A673 (cell line): ENCODE data around the gene SH3D21. TPM values are rescaled to one million over a fixed set of nuclear protein-coding genes. Genes with fewer than 3 reads are reported as not detected.

Source experiments
- BruUV-seq: library from RNA; stranded (reverse); fragments of 400-500 nt; replicated peaks from 2 replicates; lab custom pipeline; 2021; lab: Mats Ljungman, UMichigan
- CTCF ChIA-PET: fragments of 300-600 bp; sonication (Branson Sonifier 250); formaldehyde crosslinking; loops from one replicate; lab custom pipeline; 2022; ENCODE audit warnings: antibody characterized with exemption; lab: Charles Lee
- POLR2A ChIA-PET: fragments of 300-600 bp; sonication (Branson Sonifier 250); formaldehyde crosslinking; loops from one replicate; lab custom pipeline; 2022; ENCODE audit warnings: antibody characterized with exemption; ENCODE audit not compliant: low non-redundant PET; lab: Charles Lee
- DNase-seq: peaks from one replicate; pipeline ENCODE4 v3.0.0-alpha.2; 2015; ENCODE audit warnings: low spot score
- H3K27ac ChIP-seq: fragments of 200-600 bp; sonication (generic); 2 replicates; pipeline ENCODE4 v1.5.1; 2016; ENCODE audit warnings: mixed run types, low read depth, mild to moderate bottlenecking, mixed read lengths, antibody characterized with exemption, low read length; ENCODE audit not compliant: poor library complexity, severe bottlenecking
- H3K27me3 ChIP-seq: fragments of 200-600 bp; sonication (generic); replicated peaks from 2 replicates; pipeline ENCODE4 v1.6.1; 2017; ENCODE audit warnings: mixed run types, low read depth, mild to moderate bottlenecking, mixed read lengths, antibody characterized with exemption, low read length; ENCODE audit not compliant: insufficient read depth, poor library complexity
- H3K36me3 ChIP-seq: fragments of 200-600 bp; sonication (generic); 2 replicates; pipeline ENCODE4 v1.6.1; 2016; ENCODE audit warnings: mixed run types, mild to moderate bottlenecking, mixed read lengths, antibody characterized with exemption, low read length; ENCODE audit not compliant: insufficient read depth, poor library complexity, severe bottlenecking
- H3K4me1 ChIP-seq: fragments of 200-600 bp; sonication (generic); 2 replicates; pipeline ENCODE4 v1.6.1; 2017; ENCODE audit warnings: mixed run types, mild to moderate bottlenecking, mixed read lengths, antibody characterized with exemption, low read length; ENCODE audit not compliant: insufficient read depth, poor library complexity, severe bottlenecking
- H3K4me3 ChIP-seq: fragments of 200-600 bp; sonication (generic); 2 replicates; pipeline ENCODE4 v1.5.1; 2016; ENCODE audit warnings: low read depth, mixed run types, mild to moderate bottlenecking, mixed read lengths, low read length; ENCODE audit not compliant: poor library complexity, severe bottlenecking
- H3K9me3 ChIP-seq: fragments of 200-600 bp; sonication (generic); 2 replicates; pipeline ENCODE4 v1.6.1; 2016; ENCODE audit warnings: mixed run types, low read depth, mild to moderate bottlenecking, mixed read lengths, antibody characterized with exemption, low read length; ENCODE audit not compliant: poor library complexity, severe bottlenecking
- CTCF ChIP-seq: fragments of 300-800, 200-600 bp; sonication (generic); conservative IDR thresholded peaks from 2 replicates; pipeline ENCODE4 v1.5.1; 2017; ENCODE audit warnings: low read depth, mild to moderate bottlenecking, antibody characterized with exemption, low read length, moderate library complexity, mixed read lengths
- EZH2 ChIP-seq: fragments of 200-600 bp; sonication (generic); IDR thresholded peaks from 2 replicates; pipeline ENCODE4 v1.6.1; 2017; ENCODE audit warnings: borderline replicate concordance, low read depth, mild to moderate bottlenecking, mixed read lengths, antibody characterized with exemption, low read length; ENCODE audit not compliant: poor library complexity, severe bottlenecking
- intact Hi-C: fragments of 100-400 bp; cut with micrococcal nuclease; formaldehyde crosslinking; loops from one replicate; pipeline ENCODE4 v1.10.0; 2022; ENCODE audit not compliant: unreplicated experiment
- total RNA-seq: library from RNA; stranded (reverse); gene quantifications from 2 replicates; pipeline ENCODE4 v1.2.3, GENCODE V29; 2021

SH3D21 gene
- total RNA-seq, 1 experiment from 2014 or later = 2.9 TPM

DNA sequence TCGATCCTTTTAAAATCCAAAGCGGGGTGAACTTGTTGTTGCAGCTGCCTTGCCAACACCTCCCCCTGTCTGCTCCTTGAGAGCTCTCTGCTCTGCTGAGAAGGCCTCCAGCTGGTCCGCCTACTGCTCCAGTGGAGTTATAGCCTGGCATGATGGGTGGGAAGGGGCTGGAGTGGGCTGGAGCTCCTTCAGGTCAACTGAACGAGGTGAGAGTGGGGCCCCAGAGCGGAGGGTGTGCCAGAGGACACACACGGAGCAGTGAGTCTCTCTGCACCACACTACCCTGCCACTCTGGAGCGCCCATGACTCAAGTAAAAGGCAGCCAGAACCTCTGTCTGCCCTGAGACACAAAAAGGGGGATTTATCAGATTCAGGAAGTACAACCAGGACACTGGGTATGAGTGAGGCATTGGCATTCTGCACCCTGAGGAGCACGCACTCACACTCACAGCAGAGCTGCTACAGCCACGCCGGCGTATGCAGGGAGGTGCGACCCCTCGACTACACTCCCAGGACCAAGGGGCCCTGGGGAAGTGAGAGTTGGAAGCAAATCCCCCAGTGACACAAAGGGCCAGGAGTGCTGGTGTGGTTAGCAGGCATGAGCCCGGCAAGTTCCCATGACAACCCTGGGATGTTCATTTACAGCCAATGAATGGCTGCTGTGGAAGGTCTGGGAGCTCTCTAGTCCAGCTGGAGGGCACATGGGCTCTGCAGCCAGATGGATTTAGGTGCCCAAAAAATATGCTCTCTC is 45.2 kb downstream of the SH3D21 start:
- no peak overlapping the region for H3K4me3 ChIP-seq
- intact Hi-C loops = no loop called here
- H3K36me3 ChIP-seq = peaks cover 63% of the 10 kb centered on the region
- no TSS peak for BruUV-seq
- no peaks in the 10 kb centered on the region for H3K27me3 ChIP-seq
- ChIA-PET CTCF (no interaction called here), POLR2A (interaction anchor here (0.5 kb wide), 1 partner anchor 35 kb away, joined by 3 read pairs; no protein-coding TSS in a partner anchor)
- peaks cover 19% of the 10 kb centered on the region for H3K4me1 ChIP-seq
- TF ChIP-seq CTCF (0 out of 2 replicates have a peak, but pooled peaks have one; percentile 8), EZH2 (no peak)
- no peaks in the 10 kb centered on the region for H3K9me3 ChIP-seq
- peak overlapping the region; percentile 66 for H3K27ac ChIP-seq
- peak; percentile 55 for DNase-seq

DNA sequence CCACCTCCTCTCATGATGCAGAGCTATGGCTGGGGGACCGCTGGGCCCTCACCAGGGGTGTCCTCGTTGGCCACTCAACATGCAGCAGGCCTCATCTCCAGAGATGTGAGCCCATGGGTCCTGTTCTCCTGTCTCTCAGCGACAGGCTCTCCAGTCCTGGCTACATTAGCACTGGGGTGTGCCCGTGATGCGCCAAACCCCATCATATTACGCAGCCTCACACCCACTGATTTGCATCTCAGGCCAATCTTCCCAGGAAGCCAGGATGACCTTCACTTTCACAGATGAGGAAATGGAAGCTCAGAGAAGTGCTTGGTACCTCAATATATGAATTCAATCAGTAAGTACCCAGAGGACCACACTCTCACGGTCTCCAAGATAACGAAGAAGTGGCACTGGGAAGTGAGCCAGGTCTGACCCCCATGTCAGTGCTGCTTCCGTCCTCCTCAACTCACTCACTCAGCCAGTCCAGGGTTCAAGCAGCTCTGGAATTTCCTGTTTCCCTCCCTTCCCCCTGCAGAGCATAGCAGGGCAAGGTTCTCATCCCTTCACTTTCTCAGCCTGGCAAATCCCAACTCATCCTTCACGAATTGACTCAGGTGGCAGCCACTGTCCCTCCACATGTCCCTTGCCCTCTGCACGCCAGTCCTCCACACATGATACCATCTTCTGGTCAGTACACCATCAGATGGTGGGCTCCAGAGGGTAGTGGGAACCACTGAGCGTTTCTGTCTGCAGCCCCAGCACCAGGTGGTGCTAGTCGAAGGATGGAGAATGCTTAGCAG is 46.1 kb downstream of the SH3D21 start:
- ChIA-PET CTCF (no interaction called here), POLR2A (interaction anchor here (0.5 kb wide), 1 partner anchor 34 kb away, joined by 3 read pairs; no protein-coding TSS in a partner anchor)
- TF ChIP-seq CTCF = no peak
- TF ChIP-seq EZH2 = no peak
- BruUV-seq = no TSS peak
- peak; percentile 34 for DNase-seq
- Histone ChIP-seq H3K9me3 (no peaks in the 10 kb centered on the region), H3K27me3 (no peaks in the 10 kb centered on the region), H3K27ac (peak overlapping the region; percentile 66), H3K4me3 (no peak overlapping the region), H3K36me3 (peaks cover 54% of the 10 kb centered on the region), H3K4me1 (peaks cover 19% of the 10 kb centered on the region)
- intact Hi-C loops = no loop called here

DNA sequence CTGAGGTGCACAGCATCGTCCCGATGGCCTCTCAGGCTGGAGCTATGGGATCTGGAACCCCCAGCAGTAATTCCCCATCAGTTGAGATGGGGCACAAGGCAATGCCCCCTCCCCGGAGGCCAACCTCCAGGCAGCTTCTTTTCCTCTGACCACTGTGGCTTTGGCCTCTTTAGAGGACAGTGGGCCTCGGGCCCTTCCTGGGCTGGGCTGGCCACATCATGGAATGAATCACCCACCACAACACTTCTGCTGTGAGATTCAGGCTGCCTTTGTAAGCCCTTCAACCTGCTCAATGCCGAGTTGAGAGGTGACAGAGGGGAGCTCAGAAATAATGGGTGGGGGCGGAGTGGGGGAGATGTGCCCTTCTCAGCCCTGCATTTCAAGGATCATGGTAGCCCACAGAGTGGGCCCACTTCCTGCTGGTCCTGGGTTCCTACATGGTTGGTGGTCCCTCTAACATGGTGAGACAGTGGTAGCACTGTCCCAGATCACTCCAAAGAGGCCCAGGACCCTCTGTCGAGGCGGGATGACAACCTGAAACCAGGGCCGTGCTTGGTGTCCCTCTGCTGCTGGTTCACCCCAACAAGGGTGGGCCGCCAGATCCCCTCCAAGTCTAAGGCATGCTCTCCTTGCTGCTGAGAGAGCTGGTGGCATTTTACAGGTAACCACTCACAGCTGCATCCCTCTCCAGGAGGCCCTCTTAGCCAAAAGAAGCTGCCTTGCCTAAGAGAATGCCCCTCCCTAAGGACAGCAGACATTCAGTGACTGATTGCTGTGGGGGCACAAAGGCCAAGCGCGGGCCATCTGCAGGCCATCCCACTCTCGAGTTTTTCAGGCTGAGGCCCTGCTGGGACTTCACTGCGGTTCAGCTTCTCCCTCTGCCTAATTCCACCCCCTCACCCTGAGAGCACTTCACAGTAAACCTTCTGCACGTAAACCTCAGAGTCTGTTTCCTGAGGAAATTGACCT is 47.0 kb downstream of the SH3D21 start:
- H3K9me3 ChIP-seq = no peaks in the 10 kb centered on the region
- no peak overlapping the region for H3K27ac ChIP-seq
- no peak for TF ChIP-seq EZH2
- peaks cover 19% of the 10 kb centered on the region for H3K4me1 ChIP-seq
- no peak for DNase-seq
- H3K36me3 ChIP-seq = peaks cover 53% of the 10 kb centered on the region
- ChIA-PET CTCF (no interaction called here), POLR2A (no interaction called here)
- H3K27me3 ChIP-seq = no peaks in the 10 kb centered on the region
- intact Hi-C loops = no loop called here
- no TSS peak for BruUV-seq
- no peak overlapping the region for H3K4me3 ChIP-seq
